ENCODE measurements around the gene LEMD3. TPM values are rescaled to one million over a fixed set of nuclear protein-coding genes. Genes with fewer than 3 reads are reported as not detected.

Gene LEMD3
- total and polyA plus RNA-seq, 12 donors, result 7.1 to 52.1 (median 22.3) TPM

GRCh38 chr12:65200007-65200665, 30.8 kb downstream of the LEMD3 start:
- Histone ChIP-seq H3K27ac (no peak overlapping the region), H3K9me3 (replicated peaks in 1 of 3) (no peaks in the 10 kb centered on the region), H3K4me1 (replicated peaks in 1 of 2) (peaks cover 4 to 6% of the 10 kb centered on the region in 2 donors), H3K27me3 (no peaks in the 10 kb centered on the region), H3K4me3 (no peak overlapping the region), H3K36me3 (replicated peaks in 1 of 2) (no peaks in the 10 kb centered on the region)
- WGBS, 4 donors, result 90 to 96% (median 93%) methylated on average over 6 of the region's 6 CpGs
- DNase-seq, result no peak
- intact Hi-C loops (cut with DNase I), result no loop called here
- TF ChIP-seq POLR2A (IDR thresholded peaks at IDR 0.05), result no peak
- TF ChIP-seq, protein P1, sequence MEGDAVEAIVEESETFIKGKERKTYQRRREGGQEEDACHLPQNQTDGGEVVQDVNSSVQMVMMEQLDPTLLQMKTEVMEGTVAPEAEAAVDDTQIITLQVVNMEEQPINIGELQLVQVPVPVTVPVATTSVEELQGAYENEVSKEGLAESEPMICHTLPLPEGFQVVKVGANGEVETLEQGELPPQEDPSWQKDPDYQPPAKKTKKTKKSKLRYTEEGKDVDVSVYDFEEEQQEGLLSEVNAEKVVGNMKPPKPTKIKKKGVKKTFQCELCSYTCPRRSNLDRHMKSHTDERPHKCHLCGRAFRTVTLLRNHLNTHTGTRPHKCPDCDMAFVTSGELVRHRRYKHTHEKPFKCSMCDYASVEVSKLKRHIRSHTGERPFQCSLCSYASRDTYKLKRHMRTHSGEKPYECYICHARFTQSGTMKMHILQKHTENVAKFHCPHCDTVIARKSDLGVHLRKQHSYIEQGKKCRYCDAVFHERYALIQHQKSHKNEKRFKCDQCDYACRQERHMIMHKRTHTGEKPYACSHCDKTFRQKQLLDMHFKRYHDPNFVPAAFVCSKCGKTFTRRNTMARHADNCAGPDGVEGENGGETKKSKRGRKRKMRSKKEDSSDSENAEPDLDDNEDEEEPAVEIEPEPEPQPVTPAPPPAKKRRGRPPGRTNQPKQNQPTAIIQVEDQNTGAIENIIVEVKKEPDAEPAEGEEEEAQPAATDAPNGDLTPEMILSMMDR (IDR thresholded peaks at IDR 0.05), result no peak

GRCh38 chr12:65203376-65203775, 34.0 kb downstream of the LEMD3 start:
- Histone ChIP-seq H3K4me1 (replicated peaks in 1 of 2) (peaks cover 4 to 10% of the 10 kb centered on the region in 2 donors), H3K27me3 (no peaks in the 10 kb centered on the region), H3K27ac (no peak overlapping the region), H3K36me3 (replicated peaks in 1 of 2) (no peaks in the 10 kb centered on the region), H3K9me3 (replicated peaks in 1 of 3) (no peaks in the 10 kb centered on the region), H3K4me3 (no peak overlapping the region)
- no peak for TF ChIP-seq POLR2A (IDR thresholded peaks at IDR 0.05)
- TF ChIP-seq, protein P1 (IDR thresholded peaks at IDR 0.05), result no peak
- intact Hi-C loops (cut with DNase I), result no loop called here
- DNase-seq, result no peak

GRCh38 chr12:65204886-65205525, 35.6 kb downstream of the LEMD3 start:
- WGBS, 4 donors, result 87 to 97% (median 93%) methylated on average over 2 of the region's 2 CpGs
- Histone ChIP-seq H3K4me3 (no peak overlapping the region), H3K36me3 (replicated peaks in 1 of 2) (no peaks in the 10 kb centered on the region), H3K9me3 (replicated peaks in 1 of 3) (no peaks in the 10 kb centered on the region), H3K4me1 (replicated peaks in 1 of 2) (peaks cover 4 to 16% of the 10 kb centered on the region in 2 donors), H3K27ac (no peak overlapping the region), H3K27me3 (no peaks in the 10 kb centered on the region)
- no peak for TF ChIP-seq POLR2A (IDR thresholded peaks at IDR 0.05)
- intact Hi-C loops (cut with DNase I), result no loop called here
- DNase-seq, result no peak

GRCh38 chr12:65205886-65206285, 36.5 kb downstream of the LEMD3 start:
- no peak for TF ChIP-seq POLR2A (IDR thresholded peaks at IDR 0.05)
- TF ChIP-seq, protein P1 (IDR thresholded peaks at IDR 0.05), result no peak
- intact Hi-C loops (cut with DNase I), result no loop called here
- peaks cover 4 to 10% of the 10 kb centered on the region in 2 donors for H3K4me1 ChIP-seq (replicated peaks in 1 of 2)
- no peaks in the 10 kb centered on the region for H3K9me3 ChIP-seq (replicated peaks in 1 of 3)
- H3K36me3 ChIP-seq (replicated peaks in 1 of 2), result no peaks in the 10 kb centered on the region
- H3K4me3 ChIP-seq, result no peak overlapping the region
- no peak for DNase-seq
- H3K27me3 ChIP-seq, result no peaks in the 10 kb centered on the region
- H3K27ac ChIP-seq, result no peak overlapping the region

DNA sequence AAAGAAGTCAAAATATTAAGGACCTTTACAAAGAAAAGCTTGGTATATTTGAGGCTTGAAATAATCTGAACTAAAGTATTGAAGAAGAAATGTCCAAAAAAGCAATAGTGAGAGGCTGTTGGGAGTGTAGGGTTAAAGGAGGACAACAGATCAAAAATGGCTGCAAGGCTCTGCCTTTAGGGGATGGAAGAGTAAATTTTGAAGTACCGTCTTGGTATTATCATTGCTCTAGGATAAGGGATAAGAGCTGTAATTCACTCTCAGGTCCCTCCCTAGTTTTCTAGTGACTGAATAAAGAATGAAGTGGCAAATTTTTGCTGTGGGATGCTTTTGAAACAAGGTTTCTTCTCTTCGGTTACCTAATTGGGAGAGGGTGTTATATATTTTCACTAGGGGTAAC, 38.7 kb downstream of the LEMD3 start:
- Histone ChIP-seq H3K36me3 (replicated peaks in 1 of 2) (no peaks in the 10 kb centered on the region), H3K9me3 (replicated peaks in 1 of 3) (no peaks in the 10 kb centered on the region), H3K4me1 (replicated peaks in 1 of 2) (peaks cover 0 to 10% of the 10 kb centered on the region in 2 donors), H3K27ac (no peak overlapping the region), H3K4me3 (no peak overlapping the region), H3K27me3 (no peaks in the 10 kb centered on the region)
- intact Hi-C loops (cut with DNase I), result no loop called here
- TF ChIP-seq, protein P1 (IDR thresholded peaks at IDR 0.05), result no peak
- TF ChIP-seq POLR2A (IDR thresholded peaks at IDR 0.05), result no peak
- WGBS, 4 donors, result 86 to 92% (median 91%) methylated on average over 2 of the region's 2 CpGs
- no peak for DNase-seq
